PC-3 (cell line): ENCODE data around the gene PDIK1L.

ENCODE experiments used
- EZH2 ChIP-seq: fragments of 300-600 bp; sonication (generic); IDR thresholded peaks from one replicate; pipeline ENCODE4 v1.6.1; 2017; ENCODE audit warnings: antibody characterized with exemption, mild to moderate bottlenecking, low read length; ENCODE audit not compliant: unreplicated experiment
- TF ChIP-seq, protein P1 (sequence below): fragments of 300-600 bp; sonication (generic); conservative IDR thresholded peaks from 2 replicates; pipeline ENCODE4 v1.5.1; 2017; ENCODE audit warnings: antibody characterized with exemption, low read depth, mild to moderate bottlenecking, low read length

GRCh38 chr1:26171084-26172072, 59.8 kb downstream of the PDIK1L start, which contains the start of gene ZNF593OS:
- TF ChIP-seq, protein P1, sequence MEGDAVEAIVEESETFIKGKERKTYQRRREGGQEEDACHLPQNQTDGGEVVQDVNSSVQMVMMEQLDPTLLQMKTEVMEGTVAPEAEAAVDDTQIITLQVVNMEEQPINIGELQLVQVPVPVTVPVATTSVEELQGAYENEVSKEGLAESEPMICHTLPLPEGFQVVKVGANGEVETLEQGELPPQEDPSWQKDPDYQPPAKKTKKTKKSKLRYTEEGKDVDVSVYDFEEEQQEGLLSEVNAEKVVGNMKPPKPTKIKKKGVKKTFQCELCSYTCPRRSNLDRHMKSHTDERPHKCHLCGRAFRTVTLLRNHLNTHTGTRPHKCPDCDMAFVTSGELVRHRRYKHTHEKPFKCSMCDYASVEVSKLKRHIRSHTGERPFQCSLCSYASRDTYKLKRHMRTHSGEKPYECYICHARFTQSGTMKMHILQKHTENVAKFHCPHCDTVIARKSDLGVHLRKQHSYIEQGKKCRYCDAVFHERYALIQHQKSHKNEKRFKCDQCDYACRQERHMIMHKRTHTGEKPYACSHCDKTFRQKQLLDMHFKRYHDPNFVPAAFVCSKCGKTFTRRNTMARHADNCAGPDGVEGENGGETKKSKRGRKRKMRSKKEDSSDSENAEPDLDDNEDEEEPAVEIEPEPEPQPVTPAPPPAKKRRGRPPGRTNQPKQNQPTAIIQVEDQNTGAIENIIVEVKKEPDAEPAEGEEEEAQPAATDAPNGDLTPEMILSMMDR: no peak
- TF ChIP-seq EZH2: no peak
